ENCODE measurements around the gene DUS2.

DNA sequence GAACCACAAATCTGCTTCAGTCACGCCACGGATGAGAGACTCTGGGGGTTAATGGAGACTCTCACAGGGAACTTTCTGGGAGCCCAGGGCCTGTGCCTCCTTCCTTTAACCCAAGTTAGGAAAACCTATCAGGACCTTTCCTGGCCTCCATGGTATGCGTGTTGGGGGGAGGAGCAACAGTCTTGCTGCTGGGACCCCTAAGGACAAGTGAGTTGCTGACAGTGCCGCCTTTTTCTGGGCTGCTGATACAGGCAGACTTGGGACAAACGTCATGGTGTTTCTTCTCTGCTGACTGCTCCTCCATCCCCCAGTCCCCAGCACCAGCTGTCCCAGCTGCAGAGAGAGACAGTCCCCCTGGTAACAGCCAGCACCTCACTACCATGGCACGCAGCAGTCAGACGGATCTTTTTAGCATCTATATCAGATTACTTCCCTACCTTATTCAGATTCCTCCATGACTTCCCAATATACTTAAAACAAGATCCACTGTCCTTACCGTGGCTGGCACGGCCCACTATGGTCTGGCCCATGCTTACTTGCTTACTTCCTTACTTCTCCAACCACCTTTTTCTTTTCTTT is 13.8 kb upstream of the DUS2 start:
- TF ChIP-seq POLR2AphosphoS5 (IDR thresholded peaks at IDR 0.05): no peak
- TF ChIP-seq, protein P1, sequence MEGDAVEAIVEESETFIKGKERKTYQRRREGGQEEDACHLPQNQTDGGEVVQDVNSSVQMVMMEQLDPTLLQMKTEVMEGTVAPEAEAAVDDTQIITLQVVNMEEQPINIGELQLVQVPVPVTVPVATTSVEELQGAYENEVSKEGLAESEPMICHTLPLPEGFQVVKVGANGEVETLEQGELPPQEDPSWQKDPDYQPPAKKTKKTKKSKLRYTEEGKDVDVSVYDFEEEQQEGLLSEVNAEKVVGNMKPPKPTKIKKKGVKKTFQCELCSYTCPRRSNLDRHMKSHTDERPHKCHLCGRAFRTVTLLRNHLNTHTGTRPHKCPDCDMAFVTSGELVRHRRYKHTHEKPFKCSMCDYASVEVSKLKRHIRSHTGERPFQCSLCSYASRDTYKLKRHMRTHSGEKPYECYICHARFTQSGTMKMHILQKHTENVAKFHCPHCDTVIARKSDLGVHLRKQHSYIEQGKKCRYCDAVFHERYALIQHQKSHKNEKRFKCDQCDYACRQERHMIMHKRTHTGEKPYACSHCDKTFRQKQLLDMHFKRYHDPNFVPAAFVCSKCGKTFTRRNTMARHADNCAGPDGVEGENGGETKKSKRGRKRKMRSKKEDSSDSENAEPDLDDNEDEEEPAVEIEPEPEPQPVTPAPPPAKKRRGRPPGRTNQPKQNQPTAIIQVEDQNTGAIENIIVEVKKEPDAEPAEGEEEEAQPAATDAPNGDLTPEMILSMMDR (IDR thresholded peaks at IDR 0.05): no peak

Measured in esophagus muscularis mucosa (tissue), 3 donors.